HG03457 (cell line): ENCODE data around the gene MANSC4.

Source experiments
- ATAC-seq: cut with Tn5 transposase; IDR thresholded peaks from one replicate; pipeline ENCODE4 v1.9.1; 2021; ENCODE audit warnings: moderate number of reproducible peaks; ENCODE audit not compliant: unreplicated experiment

The MANSC4 gene

DNA sequence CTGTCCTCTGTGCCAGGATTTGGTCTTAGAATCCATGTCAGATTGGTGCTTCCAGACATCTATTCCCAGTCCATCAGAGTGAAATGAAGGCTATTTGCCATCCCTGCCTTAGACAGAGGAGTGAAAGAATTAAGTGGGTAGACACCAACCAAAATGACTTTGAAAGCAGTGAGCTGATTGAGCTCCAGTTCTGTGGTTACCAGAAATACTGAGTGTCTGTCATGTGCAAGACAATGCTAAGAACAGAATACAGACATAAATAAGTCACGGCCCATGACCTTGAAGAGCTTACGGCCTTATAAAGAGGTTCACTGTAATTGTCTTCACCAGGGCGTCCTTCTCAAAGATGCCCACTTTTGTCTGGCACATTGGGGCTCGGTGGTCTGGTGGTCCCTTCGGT lies 21.6 kb upstream of the MANSC4 start:
- ATAC-seq = no peak

DNA sequence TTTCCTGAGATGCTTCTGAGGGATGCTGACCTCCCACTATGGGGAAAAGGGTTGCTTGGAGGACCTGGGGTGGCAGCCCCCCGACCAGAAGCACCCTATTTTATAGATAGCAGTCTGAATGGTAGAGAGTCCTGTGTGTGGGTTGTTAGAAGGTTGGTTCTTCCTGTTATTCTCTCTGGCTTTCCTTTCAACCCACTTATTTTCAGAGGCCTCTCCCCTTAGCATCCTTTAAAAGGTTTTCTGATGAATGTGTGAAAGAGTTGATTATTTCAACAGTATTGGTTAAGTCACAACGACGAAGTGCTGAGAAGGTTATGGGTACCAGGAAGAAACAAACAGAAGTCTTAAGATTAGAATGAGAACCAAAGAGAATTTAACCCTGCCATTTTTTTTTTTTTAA lies 20.8 kb upstream of the MANSC4 start:
- ATAC-seq = no peak

DNA sequence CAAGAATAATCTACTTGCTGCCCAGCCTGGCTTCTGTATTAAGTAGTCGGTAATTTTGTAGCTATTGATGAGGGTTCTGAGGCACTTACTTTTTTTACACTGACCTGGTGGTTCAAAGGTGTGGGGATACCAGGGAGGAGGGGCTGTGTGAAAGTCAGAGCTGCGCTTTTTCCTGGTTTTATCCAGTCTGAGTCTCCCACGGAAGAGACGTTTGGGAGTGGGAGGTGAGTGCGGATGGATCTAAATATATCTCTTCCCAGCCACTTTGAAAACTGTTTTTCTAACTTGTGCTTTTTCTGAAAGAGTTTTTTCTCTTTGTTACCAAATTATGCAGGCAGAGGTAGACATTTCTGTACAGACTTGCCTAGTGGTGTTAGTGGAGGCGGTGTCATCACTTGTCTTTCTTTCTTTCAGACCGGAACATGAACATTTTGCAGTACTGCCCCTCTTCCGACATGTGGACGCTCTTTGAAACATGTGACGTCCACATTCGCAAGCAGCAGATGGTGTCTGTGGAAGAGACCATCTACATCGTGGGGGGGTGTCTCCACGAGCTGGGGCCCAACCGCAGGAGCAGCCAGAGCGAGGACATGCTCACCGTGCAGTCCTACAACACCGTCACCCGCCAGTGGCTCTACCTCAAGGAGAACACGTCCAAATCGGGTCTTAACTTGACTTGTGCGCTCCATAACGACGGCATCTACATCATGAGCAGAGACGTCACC lies 17.4 kb upstream of the MANSC4 start:
- ATAC-seq = no peak

DNA sequence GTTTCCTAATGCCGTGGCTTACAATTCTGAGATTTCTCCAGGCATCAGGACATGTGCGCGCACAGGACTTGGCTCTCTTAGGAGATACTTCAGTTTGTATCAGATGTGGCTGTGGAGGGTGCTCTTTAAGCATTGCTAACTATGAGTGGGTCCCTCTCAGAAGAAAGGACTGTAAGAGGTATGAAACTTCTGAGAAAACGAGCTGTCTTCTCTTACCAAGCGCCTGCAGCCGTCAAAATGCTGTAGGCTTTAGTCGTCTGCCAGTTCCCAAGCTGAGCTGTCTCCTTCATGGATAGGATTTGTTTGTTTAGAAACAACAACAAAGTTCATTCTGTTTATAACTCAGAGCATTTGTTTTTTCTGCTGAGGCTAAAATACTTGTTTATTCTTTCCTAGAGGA lies 16.1 kb upstream of the MANSC4 start:
- ATAC-seq = no peak

DNA sequence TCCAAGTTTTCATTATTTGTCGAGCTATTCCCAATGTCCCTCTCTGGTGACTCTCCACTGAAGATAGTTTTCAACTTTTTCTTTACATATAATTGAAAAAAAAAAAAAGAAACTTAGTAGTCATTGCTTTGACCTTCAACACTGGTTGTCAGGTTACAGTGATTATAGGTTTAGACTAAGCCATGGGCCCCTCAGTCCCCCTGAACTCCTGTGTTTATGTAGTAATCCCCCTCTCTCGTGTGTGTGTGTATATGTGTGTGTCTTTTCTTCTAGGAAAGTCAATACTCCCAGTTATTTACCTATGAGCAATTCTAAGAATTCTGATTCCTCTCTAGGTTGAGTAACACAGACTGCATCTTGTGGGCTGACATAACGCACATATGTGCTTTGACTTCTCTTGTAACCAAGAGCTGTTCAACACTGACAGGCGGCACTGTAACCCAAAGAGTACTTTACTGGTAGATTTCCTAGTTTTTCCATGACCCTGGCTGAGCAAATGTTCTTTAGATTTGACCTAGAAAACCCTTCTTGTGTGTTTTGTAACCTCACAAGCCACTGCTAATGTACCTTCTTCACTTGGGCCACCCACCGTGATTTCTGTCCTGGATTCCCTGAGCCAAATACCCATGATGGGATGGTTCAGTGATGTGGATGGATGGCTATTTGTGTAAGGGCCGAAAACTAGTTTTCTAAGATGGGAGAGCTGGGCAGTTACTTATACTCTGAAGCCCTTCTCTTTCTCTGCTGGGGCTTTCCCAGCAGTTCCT lies 15.0 kb upstream of the MANSC4 start:
- ATAC-seq = no peak

DNA sequence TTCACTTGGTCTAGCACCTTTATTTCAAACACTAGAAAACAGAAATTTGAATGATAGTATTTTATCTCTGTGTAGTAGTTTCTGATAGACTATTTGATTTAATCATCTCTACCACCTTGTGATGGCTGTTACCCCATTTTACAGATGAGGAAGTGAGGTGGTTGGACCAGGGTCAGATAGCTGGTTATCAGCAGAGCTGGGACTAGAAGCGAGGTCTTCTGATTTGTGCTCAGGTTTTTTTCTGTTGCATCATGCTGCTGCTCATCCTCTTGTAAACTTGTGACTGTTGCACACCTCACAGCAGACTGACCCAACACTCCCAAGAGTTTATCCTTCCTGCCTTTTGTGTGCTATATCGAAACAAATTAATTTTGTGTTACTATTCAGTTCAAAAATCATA lies 10.1 kb upstream of the MANSC4 start:
- ATAC-seq = no peak

DNA sequence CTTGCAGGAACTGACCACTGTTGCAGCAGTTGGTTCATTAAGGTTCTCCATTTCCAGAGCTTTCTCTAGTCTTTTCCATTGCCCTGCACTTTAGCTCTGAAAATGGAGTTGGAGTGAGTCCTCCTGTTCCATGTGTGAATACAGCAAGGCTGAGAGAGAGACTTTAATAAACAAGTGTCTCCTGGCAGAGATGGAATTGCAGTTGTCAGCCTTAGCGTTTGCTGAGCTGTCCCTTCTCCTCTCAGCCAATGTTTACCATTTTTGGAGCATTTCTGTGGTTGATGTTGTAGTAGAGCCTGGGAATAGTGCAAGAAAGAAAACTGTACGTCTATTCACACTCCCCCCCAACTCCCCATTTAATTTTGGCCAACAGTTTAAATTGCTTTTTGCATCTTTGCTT lies 7.5 kb upstream of the MANSC4 start:
- ATAC-seq = no peak

DNA sequence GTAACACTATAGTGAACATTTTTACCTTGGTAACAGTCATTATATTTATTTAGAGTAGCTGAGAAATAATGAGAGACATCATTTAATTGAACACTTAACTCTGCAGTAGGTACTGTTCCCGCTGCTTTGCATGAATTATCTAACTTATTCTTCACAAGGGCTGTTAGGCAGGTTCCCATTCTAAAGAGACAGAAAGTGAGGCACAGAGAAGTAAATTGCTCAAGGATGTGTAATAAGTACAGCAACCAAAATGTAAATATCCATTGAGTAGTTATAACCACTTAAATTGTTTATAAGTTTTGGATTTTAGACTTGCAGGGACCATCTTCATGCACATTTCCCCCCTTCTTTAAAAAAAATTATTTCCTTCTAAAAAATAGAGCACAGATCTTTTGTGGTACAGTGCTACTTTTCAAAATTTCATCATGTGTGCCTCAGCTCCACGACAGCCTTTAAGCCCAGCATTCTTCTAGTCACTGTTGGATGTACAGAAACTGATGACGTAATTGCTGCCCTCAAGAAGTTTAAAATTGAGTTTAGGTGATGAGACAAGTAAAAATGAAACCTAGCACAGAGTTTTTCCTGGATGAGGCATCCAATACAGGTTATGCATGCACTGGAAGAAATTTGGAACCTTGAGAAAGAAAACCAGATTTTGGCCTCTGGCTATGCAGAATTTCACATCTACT lies 6.0 kb upstream of the MANSC4 start:
- no peak for ATAC-seq

DNA sequence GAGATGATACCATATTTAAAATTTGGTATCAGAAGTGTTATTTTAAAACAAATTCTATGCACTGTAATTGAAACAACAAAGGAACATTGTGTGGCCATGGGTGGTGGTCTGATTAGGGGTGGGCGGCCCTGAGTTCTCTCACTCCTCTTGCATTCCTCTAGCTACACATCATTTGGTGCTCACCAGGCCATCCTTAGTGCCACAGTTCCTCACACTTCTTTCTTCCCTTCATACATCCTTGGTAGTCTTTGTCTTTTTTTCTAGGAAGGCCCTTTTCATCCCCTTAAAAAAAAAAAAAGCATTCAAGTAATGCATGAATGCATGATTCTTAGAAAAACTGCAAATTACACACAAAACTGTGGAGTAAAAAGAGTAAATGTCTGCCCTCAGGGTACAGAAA lies 2.4 kb upstream of the MANSC4 start:
- ATAC-seq = no peak

DNA sequence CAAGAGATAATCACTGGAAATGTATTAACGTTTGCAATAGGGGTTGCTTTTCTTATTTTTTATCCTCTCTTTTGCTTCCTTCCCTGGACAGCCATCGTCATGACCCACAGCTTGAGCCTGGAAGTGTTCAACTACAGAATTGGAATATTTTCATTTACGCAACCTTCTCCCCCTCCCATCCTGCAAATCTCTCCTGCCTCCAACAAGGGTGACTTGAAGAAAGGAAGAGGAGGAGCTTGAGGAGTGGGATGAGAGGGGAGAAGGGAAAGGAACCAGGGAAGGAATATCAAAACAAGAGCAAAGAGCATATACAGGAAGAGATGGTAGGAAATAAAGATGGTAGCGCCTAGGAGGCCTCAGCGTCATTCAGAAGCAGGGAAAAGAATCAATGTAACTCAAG lies 1.6 kb upstream of the MANSC4 start:
- ATAC-seq = no peak

DNA sequence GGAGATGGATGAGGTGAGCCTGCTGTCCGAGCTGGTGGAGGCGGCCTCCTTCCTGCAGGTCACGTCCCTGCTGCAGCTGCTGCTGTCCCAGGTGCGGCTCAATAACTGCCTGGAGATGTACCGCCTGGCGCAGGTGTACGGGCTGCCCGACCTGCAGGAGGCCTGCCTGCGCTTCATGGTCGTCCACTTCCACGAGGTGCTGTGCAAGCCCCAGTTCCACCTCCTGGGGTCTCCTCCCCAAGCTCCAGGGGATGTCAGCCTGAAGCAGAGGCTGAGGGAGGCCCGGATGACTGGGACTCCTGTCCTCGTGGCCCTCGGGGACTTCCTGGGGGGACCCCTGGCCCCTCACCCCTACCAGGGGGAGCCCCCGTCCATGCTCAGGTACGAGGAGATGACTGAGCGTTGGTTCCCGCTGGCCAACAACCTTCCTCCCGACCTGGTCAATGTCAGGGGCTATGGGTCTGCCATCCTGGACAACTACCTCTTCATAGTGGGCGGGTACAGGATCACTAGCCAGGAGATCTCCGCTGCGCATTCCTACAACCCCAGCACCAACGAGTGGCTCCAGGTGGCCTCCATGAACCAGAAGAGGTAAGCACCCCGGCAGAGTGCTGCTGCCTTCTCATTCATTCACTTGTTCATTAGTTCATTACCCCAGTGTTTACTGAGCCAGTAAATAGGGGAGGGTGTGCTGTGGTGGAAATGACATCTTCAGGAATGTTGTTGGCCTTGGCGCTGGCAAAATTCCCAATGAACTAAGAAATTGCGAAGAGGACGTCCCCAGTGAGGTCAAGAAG lies 774 bp upstream of the MANSC4 start:
- peak; percentile 20 for ATAC-seq

DNA sequence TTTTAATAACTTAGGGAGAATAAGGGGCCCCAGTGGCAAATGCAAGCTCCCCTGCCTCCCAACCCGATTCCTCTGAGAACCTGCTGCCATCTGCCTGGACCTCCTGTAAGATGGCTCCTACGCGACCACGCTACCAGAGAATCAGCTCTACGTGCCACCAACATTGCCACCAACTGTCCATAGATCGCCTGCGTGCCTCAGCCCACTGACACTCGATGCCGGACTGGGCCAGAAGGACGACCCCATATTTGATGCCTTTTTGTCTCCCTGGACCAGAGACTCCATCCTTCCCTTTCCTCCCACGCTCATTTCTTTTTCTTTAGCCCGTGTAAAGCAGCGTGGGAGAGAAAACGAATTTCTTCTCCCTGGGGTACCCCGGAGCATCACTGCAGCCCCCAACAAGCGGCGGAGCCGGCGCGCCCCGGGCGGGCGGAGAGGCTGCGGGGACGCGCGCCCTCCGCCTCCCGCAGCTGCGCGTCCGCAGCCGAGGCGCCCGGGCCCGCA lies 568 bp downstream of the MANSC4 start:
- peak; percentile 15 for ATAC-seq

DNA sequence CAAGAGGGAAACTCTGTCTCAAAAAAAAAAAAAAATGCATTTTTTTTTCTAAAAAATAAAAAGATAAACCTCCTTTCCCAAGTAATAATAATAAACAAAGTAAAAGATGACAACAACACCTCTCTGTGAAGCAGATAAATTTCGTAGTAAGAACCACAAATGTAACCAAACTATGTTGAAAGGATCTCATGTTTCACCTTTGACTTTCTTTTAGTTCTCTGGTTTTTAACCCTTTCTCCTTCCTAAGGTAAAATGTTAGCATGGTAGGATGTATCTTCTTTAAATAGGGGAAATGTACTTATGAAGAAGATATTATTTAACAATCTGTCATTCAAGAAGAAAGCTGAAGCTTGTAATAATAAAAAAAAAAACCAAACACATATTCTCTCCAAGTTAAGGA lies 1.8 kb downstream of the MANSC4 start:
- no peak for ATAC-seq

DNA sequence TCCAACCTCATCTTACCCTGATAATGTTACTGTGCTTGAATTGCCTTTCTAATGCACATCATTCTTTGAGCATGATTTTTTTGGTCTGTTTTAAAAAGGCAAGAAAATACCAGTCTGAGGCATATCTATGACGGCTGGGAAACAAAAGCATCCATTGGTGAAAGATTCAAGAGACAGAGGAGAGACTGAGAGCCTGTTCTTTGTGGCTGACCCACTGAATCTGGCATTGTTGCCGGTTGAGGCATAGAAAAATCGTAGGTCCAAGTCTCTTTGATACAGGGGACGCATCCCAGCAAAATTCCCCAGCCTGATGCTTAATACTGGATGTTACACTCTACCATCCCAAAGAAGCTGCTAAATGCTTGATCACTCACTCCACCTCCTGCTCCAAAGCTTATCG lies 2.9 kb downstream of the MANSC4 start:
- ATAC-seq = no peak

DNA sequence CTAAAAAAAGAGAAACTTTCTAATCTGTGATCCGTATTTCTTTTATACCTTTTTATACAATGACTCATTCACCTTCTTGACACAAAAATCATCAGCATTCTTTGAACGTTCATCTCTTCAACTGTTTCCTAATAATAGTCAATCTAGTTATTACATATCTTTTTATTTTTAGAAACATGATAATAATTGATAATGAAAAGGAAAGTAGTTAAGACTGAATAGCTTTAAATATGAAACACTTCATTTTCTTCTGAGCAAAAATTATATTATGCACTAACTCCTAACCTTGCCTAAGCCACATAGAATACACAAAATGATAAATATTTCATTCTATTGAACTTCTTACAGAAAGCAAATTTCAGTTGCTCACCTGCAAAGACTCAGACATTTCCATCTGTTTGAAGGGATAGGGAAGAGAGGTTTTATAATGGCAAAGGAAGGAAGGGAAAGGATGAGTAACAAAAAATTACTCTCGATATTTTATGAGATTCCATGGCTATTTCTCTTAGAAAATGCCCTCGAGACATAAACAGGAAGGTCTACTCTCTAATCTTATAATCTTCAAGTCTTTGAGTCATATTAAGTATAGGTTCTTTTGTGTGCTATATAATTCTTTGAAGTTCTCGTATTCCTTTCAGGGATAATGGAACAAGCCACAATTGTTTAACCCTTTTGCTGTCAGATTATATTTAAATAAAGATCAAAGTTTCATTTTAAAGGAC lies 7.5 kb downstream of the MANSC4 start:
- ATAC-seq = no peak

DNA sequence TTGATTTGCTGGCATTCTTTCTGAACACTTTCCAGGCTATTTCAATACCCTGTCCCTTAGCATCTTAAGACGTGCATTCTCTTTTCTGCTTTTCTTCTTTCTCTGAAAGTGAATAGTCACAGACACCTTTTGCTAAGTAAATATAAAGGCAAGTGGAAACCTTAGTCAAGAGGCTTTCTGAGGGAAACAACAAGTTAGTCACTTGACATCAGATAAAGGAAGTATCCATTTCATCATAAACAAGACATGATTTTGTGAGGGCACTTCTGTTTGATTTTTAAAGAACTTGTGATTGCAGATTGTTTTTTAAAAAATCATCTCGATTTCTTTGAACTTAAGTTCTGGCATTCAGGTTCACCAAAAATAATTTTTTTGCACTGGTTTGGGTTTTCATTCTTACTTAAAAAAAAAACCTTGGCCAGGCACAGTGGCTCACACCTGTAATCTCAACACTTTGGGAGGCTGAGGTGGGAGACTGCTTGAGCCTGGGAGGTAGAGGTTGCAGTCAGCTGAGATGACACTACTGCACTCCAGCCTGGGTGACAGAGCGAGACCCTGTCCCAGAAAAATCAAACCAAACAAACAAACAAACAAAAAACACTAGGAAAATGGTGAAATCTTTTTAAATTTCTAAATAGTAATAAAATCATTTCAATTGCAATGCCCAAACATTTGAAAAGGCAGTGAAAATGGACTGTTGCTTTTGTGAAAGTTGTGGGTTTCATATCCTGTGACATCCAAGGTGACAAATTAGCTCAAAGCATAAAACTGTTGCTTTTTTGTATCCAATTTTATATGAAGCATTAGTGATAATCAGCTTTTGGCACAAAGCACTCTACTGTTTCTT lies 8.3 kb downstream of the MANSC4 start:
- ATAC-seq = no peak

DNA sequence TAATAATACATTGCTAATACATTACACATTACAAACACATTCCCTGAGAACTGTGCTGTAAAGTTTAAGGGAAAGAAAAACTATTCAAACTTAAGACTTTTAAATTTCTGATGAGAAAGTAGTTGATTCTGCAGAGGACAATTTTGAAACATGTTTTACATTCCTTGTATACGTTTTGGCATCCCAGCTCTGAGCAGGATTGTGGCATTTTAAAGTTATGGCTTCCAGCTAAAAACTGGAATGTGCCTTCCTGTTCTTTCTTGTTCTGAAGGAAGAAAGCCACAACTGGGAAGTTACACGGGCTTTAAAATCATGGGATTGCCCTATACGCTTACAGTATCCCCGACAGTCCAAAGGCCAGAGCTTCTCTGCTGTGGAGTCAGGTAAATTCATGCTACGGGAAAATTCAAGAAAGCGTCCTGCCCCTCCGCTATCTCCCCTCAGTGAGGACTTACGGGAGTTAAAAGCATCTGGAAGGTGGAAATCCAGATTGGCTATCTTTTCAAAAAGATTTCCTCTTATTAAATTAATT lies 10.8 kb downstream of the MANSC4 start:
- ATAC-seq = no peak

DNA sequence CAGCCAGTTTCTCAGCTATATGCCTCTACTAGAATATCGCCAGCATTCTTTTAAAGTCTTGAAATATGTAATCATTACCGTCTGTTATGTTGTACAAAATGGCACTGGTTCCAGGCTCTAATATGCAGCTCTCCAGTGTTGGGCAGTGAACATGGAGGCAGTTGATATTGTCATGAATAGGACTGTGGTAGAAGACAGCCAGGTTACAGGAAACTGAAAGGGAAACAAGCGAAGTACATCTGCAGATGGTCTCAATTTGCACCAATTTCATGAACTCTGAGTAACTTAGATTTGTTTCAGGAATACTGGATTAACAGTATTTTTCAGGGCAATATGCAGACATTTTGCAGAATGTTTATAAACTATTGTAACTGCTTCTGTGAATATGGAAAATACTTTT lies 13.4 kb downstream of the MANSC4 start:
- no peak for ATAC-seq

DNA sequence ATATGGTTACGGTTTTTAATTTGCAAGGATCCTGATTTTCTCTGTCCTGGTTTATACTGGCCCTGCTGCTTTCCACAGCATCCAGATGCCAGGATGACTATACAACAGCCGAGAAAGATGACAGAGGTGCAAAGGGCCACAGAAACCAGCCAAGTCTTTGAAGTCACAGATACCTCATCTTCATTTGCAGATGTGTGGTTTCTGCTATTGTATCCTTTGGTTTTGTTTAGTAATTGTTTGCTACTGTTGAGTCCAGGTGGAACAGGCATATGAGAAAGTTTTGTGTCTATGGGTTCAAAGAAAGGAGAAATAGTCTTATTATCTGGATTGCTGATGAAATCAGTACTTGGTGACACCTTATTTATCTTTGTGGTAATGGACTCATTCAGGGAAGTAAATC lies 17.3 kb downstream of the MANSC4 start:
- no peak for ATAC-seq
